GM10847 (cell line): ENCODE results near the gene SUSD4.

Source experiments
- POLR2A ChIP-seq: IDR thresholded peaks from 2 replicates; pipeline ENCODE4 v1.6.1; 2011; ENCODE audit not compliant: insufficient read length; ENCODE audit errors: extremely low read depth

The SUSD4 gene

GRCh38 chr1:223197923-223198627 is 165.9 kb downstream of the SUSD4 start:
- TF ChIP-seq POLR2A, result no peak

DNA sequence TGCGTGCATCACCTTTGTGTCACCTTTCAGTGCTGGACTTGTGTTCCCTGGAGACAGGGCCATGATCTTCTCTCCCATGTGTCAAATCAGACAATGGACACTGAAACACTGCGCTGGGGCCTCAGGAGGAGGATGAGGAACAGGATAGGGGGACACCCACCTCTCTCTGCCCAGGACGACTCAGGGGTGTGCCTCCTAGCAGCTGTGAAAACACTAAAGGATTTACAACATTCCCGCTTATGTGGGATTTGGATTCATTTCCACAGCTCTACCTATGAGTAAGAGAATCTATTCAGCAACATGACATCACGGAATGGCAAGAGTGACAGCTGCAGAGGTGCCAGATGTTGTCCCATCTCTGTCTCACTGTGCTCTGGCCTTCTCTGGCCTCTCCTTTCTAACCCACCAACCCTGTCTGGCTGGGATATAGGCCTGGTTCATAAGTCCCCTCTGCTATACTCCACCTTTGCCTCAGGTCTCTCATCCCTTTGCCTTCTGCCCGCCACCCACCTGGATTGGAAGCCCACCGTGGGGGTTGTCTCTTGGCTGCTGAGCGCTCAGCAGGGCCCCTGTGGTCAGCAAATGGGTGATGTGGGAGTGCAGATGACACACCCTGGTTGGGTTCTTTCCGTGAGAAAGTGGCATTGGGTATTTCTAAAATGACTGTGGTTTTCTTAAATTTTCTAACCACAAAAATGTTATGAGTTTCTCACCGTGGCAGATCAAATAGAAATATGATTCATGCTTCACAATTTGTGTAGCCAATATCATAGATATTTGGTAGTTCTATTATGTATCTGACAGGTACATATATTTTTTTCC is 173.9 kb downstream of the SUSD4 start:
- no peak for TF ChIP-seq POLR2A

GRCh38 chr1:223189525-223189902 is 174.5 kb downstream of the SUSD4 start:
- no peak for TF ChIP-seq POLR2A

DNA sequence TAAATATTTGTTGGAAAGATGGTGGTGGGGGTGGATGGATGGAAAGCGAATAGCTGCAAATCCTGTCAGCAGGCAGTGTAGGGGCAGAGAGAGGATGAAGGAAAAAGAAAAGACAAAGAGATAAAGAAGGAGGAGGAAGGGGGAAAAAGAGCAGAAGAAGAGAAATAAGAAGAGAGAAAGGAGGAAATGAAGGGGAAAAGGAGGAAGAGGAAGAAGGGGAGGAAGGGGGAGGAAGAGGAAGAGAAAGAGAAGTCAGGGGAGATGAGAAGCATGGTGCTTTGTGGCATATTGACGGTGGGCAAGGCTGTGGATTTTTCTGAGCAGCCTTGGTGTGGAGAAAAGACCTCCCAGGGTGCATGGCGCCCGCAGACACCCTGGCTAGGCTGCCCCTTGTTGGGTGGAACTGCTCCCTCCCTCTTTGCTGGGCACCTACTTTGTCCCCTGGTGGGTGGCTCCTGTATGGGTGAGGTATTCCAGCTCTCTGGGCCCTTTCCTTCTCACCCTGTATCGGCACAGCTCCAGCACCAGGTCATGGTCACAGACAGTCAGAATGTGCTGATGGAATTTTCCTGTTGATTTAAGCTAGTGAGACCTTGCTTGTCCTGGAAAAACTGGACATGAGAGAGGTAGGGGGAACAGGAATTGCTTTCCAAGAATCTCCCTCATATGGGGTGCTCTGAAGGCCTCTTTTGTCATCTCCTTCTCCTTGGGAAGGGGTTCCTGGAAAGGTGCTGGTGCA is 175.2 kb downstream of the SUSD4 start:
- no peak for TF ChIP-seq POLR2A

DNA sequence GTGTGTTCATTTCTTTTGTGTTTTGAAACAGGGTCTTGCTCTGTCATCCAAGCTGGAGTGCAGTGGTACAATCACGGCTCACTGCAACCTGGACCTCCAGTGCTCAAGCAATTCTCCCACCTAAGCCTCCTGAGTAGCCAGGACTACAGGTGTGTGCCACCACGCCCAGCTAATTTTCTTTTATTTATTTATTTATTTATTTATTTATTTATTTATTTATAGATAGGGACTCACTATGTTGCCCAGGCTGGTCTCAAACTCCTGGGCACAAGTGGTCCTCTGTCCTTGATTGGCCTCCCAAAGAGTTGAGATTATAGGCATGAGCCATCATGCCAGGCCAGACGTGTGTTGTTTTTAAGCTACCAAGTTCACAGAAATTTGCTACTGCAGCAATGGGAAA is 177.2 kb downstream of the SUSD4 start:
- TF ChIP-seq POLR2A, result no peak

- no peak for TF ChIP-seq POLR2A
Observed at GRCh38 chr1:223183268-223183862, 180.6 kb downstream of the SUSD4 start.

DNA sequence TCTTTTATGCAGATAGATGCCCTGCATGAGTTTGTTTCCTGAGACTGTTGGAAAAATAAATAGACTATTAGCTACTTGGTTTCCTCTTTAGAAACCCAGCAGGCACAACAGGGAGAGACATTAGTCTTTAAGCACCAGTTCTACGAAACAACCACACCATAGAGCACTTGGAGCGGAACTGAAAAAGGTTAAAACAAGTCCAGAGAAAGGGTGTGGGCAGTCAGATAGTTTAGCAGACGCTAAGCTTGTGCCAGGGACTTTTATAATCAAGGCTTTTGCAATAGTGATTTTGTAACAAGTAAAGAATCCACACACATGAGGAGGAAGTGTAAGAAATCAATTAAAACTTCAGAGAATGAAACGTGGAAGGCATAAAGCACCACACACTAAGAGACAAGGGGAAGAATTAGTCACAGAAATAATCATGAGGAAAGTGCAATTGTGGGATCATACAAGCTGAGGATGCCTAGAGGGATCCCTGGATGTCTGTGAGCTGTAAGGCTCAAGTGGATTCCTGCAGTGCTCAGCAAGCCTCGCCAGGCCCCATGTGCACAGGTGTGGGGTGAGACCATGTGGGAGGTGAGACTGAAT is 183.2 kb downstream of the SUSD4 start:
- TF ChIP-seq POLR2A, result no peak

- no peak for TF ChIP-seq POLR2A
Observed at GRCh38 chr1:223179786-223180185, 184.2 kb downstream of the SUSD4 start.

- no peak for TF ChIP-seq POLR2A
Observed at GRCh38 chr1:223179280-223179679, 184.7 kb downstream of the SUSD4 start.

DNA sequence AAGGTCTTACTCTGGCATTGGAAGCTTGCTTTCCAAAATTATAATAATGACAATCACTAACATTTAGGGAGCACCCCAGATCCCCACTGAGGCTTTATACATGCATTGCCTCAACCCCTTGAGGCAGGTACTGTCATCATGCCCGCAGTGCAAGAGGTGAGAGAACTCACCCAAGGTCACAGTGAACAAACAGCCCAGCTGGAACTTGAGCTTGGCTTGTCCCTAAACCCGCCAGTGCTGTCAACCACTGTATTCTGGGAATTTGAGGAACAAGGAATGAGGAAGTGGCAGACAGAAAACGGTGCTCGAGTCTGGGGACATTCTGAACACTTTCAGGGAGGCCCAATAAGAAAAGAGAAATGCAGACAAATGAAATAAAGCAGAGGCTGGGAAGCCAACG is 186.3 kb downstream of the SUSD4 start:
- TF ChIP-seq POLR2A, result no peak

DNA sequence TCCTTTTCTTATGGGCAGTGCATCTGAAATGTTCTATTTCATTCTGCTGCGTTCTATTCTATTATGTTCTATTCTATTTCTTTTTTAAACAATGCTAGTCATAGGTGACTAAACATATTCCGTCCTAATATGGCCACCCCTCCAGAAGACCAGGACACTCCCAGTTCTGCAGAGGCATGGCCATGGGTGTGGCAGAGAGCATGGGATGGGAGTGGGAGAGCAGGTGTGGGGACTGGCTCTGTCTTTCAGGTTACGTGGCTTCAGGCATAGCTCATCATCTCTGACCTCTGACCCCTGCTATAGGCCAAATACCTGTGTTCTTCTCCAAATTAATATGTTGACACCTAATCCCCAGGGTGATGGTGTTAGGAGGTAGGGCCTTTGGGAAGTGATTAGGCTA is 187.5 kb downstream of the SUSD4 start:
- TF ChIP-seq POLR2A, result no peak

GRCh38 chr1:223175633-223176032 is 188.3 kb downstream of the SUSD4 start:
- no peak for TF ChIP-seq POLR2A

DNA sequence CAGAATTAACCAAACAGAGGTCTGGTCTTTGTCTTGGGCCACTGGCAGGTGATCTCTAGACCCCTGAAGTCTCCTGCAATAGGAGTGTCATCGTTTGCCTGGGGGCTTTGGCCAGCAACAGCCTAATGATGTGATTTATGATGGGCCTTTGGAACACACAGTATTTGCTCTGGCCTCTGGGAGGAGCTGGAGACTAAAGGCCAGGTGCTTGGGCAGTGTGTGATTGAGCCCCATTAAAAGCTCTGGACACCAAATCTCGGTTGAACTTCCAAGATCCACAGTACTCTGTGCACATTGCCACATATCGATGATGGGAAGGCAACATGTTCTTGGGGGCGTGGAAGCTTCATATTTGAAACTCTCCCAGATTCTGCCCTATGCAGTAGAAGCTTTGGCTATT is 188.9 kb downstream of the SUSD4 start:
- no peak for TF ChIP-seq POLR2A
